Tibial nerve (tissue), 4 donors: ENCODE data around the gene GMDS. TPM values are rescaled to one million over a fixed set of nuclear protein-coding genes. Genes with fewer than 3 reads are reported as not detected.

Source experiments
- DNase-seq, 2 donors: peaks; one replicate each; pipeline ENCODE4 v3.0.0-alpha.2; 2019; ENCODE audit warnings: low spot score in 2 of 2
- H3K27ac ChIP-seq, 4 donors: fragments of 200-600 bp; sonication (generic) in 3 of 4; one replicate each; pipeline ENCODE4 v1.5.1; 2017 to 2019; ENCODE audit warnings: mild to moderate bottlenecking in 1 of 4
- H3K27me3 ChIP-seq, 2 donors: fragments of 200-600 bp; sonication (generic) in 1 of 2; one replicate each; pipeline versions ENCODE4 v1.5.1 to v1.6.0; 2017 to 2019
- H3K36me3 ChIP-seq, 3 donors: fragments of 200-600 bp; sonication (generic); one replicate each; pipeline ENCODE4 v1.5.1; 2018 to 2019
- H3K4me1 ChIP-seq, 4 donors: fragments of 200-600 bp; sonication (generic) in 3 of 4; one replicate each; pipeline ENCODE4 v1.5.1; 2017 to 2019
- H3K4me3 ChIP-seq, 4 donors: fragments of 200-600 bp; sonication (generic) in 3 of 4; one replicate each; pipeline ENCODE4 v1.5.1; 2017 to 2019; ENCODE audit warnings: mild to moderate bottlenecking in 1 of 4, moderate library complexity in 1 of 4
- H3K9me3 ChIP-seq, 4 donors: fragments of 200-600 bp; sonication (generic) in 3 of 4; one replicate each; pipeline ENCODE4 v1.5.1; 2017 to 2019
- CTCF ChIP-seq, 5 experiments: fragments of 200-600 bp in 3 of 5; fragments of 450-650 bp in 2 of 5; sonication (generic) in 3 of 5; IDR thresholded peaks; one replicate each; pipeline ENCODE4 v1.5.1; 2016 to 2019; ENCODE audit warnings: antibody characterized with exemption in 5 of 5, mild to moderate bottlenecking in 3 of 5, moderate library complexity in 2 of 5
- EP300 ChIP-seq, 2 donors: sonication (generic); formaldehyde crosslinking; IDR thresholded peaks; one replicate each; pipeline ENCODE4 v1.6.1; 2017; ENCODE audit warnings: antibody characterized with exemption in 2 of 2, mild to moderate bottlenecking in 1 of 2
- POLR2A ChIP-seq, 2 donors: fragments of 450-650 bp; IDR thresholded peaks; one replicate each; pipeline ENCODE4 v1.6.1; 2017; ENCODE audit warnings: antibody characterized with exemption in 2 of 2, mild to moderate bottlenecking in 2 of 2, moderate library complexity in 2 of 2
- WGBS, 2 donors: methylation state at CpG; one replicate each; pipeline ENCODE4 v1.1.5; 2018; 5-methylcytosine and 5-hydroxymethylcytosine counted together
- total RNA-seq, 4 donors: library from RNA; depleted of rRNA; stranded (reverse); fragments of >200 nt; gene quantifications; one replicate each; pipeline ENCODE4 v1.1.0, GENCODE V29; 2016

The GMDS gene
- total RNA-seq = 10 to 100 TPM; 14.9 to 46.5 (median 32.8) TPM

GRCh38 chr6:2245103-2245876, at the start of gene GMDS:
Gene GMDS, minus strand, starts transcription at chr6:2245605.
- 0% methylated on average over 8 to 61 of the region's 97 CpGs for WGBS, 2 donors

GRCh38 chr6:2285510-2285909, 40.1 kb upstream of the GMDS start:
- H3K4me3 ChIP-seq = no peak overlapping the region
- 85 to 86% methylated on average over 1 of the region's 1 CpG for WGBS, 2 donors
- no peaks in the 10 kb centered on the region for H3K4me1 ChIP-seq
- peaks cover 0 to 10% (median 0%) of the 10 kb centered on the region in 4 donors for H3K9me3 ChIP-seq
- TF ChIP-seq POLR2A (IDR thresholded peaks at IDR 0.05) (no peak), CTCF (IDR thresholded peaks at IDR 0.05) (no peak), EP300 (IDR thresholded peaks at IDR 0.05) (no peak)
- no peak for DNase-seq
- no peak overlapping the region for H3K27ac ChIP-seq
- no peaks in the 10 kb centered on the region for H3K27me3 ChIP-seq
- peaks cover 0 to 14% (median 0%) of the 10 kb centered on the region in 3 donors for H3K36me3 ChIP-seq

More at GRCh38 chr6:2245103-2245876, at the start of gene GMDS:
- peak within 1 kb of the TSS; percentile 76 to 90 (median 87) for H3K27ac ChIP-seq
- H3K4me3 ChIP-seq = peak within 1 kb of the TSS; percentile 65 to 87 (median 75)
- no peaks in the 10 kb centered on the region for H3K9me3 ChIP-seq
- peaks cover 0 to 17% (median 0%) of the 10 kb centered on the region in 3 donors for H3K36me3 ChIP-seq
- TF ChIP-seq CTCF (IDR thresholded peaks at IDR 0.05) (peak in 2 of 5 experiments; percentile 42 to 48), POLR2A (IDR thresholded peaks at IDR 0.05) (peak; percentile 75 to 95), EP300 (IDR thresholded peaks at IDR 0.05) (peak in 1 of 2 donors; percentile 75)
- H3K27me3 ChIP-seq = no peaks in the 10 kb centered on the region
- peak; percentile 65 to 75 for DNase-seq
- peaks cover 0 to 16% (median 10%) of the 10 kb centered on the region in 4 donors for H3K4me1 ChIP-seq

GRCh38 chr6:2275892-2276242, 30.5 kb upstream of the GMDS start:
- H3K27ac ChIP-seq = no peak overlapping the region
- H3K27me3 ChIP-seq = no peaks in the 10 kb centered on the region
- peaks cover 0 to 17% (median 0%) of the 10 kb centered on the region in 4 donors for H3K9me3 ChIP-seq
- H3K4me1 ChIP-seq = no peaks in the 10 kb centered on the region
- peaks cover 0 to 64% (median 0%) of the 10 kb centered on the region in 3 donors for H3K36me3 ChIP-seq
- WGBS, 2 donors = 89 to 95% methylated on average over 2 of the region's 2 CpGs
- no peak overlapping the region for H3K4me3 ChIP-seq
- DNase-seq = no peak
- no peak for TF ChIP-seq EP300 (IDR thresholded peaks at IDR 0.05)
- TF ChIP-seq CTCF (IDR thresholded peaks at IDR 0.05) = no peak
- TF ChIP-seq POLR2A (IDR thresholded peaks at IDR 0.05) = no peak

- DNase-seq = no peak
- no peak for TF ChIP-seq CTCF (IDR thresholded peaks at IDR 0.05)
- TF ChIP-seq EP300 (IDR thresholded peaks at IDR 0.05) = no peak
- no peak for TF ChIP-seq POLR2A (IDR thresholded peaks at IDR 0.05)
- Histone ChIP-seq H3K36me3 (peaks cover 0 to 64% (median 0%) of the 10 kb centered on the region in 3 donors), H3K27ac (no peak overlapping the region), H3K9me3 (peaks cover 0 to 16% (median 0%) of the 10 kb centered on the region in 4 donors), H3K4me3 (no peak overlapping the region), H3K4me1 (no peaks in the 10 kb centered on the region), H3K27me3 (no peaks in the 10 kb centered on the region)
- 55 to 58% methylated on average over 8 of the region's 8 CpGs for WGBS, 2 donors
Observed at GRCh38 chr6:2274981-2275891, 29.8 kb upstream of the GMDS start.
